Activated CD4-positive, alpha-beta T cell treated with anti-CD3 and anti-CD28 coated beads, Interleukin-2, Interleukin-4, amounts not matched to agents 100 ng/mL and 50 ng/mL, durations not matched to agents 16 hours and 8 hours (primary cell): ENCODE data around the gene C11orf86.
A peak's percentile ranks its signal among the peaks of the same experiment; 100 is the strongest.
"Not testable (repeated sequence)": the region's sequence is repeated elsewhere in the genome, so short reads cannot be mapped to it uniquely, and the experiment has no call there.

Experiments used
- DNase-seq: peaks from one replicate; pipeline ENCODE4 v3.0.0-alpha.2; 2020; ENCODE audit warnings: low spot score

Gene C11orf86

GRCh38 chr11:66967670-66968425, 7.3 kb upstream of the C11orf86 start:
- no peak for DNase-seq

- no peak for DNase-seq
These were observed 5.4 kb upstream of the C11orf86 start for GRCh38 chr11:66969584-66970225.

DNA sequence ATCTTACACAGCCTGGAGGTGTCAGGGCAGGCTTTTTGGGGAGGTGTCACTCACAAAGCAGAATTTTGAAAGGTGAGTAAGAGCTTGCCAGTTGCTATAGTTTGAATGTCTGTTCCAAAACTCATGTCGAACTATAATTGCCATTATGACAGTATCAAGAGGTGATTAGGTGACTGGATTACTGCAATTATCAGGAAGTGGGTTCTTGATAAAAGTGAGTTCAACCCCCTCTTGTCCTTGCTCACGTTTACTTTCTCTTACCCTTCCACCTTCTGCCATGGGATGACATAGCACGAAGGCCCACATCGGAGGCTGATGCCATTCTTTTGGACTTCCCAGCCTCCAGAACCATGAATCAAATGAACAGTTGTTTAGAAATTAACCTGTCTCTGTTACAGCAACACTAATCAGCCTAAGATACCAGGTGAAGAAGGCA, 4.7 kb upstream of the C11orf86 start:
- DNase-seq = no peak

GRCh38 chr11:66970807-66971442, 4.2 kb upstream of the C11orf86 start:
- DNase-seq = peak; percentile 74

DNA sequence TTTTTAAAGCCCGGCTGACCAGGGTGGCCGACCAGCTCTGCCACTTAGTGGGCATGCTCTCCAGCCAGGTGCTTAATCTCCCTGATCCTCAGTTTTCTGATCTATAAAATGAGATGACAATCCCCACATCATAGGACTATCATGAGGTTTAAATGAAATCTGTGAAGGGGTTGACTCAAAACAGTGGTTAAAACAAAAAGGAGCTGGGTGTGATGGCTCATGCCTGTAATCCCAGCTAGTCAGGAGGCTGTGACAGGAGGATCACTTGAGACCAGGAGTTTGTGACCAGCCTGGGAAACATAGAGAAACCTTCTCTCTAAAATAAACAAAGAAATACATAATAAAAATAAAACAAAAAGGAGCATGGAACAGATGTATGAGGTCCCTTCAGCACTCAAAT, 3.6 kb upstream of the C11orf86 start:
- no peak for DNase-seq

DNA sequence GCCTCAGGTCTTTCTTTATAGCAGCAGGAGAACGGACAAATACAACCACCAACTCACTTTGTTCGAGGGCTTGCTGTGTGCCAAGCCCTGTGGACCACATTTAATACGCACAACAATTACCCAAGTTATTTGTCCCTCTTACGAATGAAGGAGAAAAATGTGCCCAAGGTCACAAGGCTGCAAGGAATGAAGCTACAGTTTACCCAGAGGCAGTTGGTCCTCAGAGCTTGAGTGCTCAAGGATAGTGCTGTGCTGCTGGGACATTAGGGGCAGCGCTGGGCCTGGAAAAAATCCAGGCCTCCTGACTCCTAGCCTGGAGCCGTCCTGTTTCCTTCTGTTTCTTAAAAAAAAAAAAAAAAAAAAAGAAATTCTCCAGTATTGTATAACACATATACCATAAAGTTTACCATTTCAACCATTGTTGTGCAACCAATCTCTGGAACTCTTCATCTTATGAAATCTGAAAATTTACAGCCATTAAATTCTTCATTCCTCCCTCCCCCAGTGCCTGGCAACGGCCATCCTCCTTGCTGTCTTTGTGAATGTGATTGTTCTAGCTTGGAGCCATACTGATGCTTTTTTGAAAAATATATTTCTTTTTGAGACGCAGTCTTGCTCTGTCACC, 1.0 kb upstream of the C11orf86 start:
- DNase-seq = no peak

DNA sequence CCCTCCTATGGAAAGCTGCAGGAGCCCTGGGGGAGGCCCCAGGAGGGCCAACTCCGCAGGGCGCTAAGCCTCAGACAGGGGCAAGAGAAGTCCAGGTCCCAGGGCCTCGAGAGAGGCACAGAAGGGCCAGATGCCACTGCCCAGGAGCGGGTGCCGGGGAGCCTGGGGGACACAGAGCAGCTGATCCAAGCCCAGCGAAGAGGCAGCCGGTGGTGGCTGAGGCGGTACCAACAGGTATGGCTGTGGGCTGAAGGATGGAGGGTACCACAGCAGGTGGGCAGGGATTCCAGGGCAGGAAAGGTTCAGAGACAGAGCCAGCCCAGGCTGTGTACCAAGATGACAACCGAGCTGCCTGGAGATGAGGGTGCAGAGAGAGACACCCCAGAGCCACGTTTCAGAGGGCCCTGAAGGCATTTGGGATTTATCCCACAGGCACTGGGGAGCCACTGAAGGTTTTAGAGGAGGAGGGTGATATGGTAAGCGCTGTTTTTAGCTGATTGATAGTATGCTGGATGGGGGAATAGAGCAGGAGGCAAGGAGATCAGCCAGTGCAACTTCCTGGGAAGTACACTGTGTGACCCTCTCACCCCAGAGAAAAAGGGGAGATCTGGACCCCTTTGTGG, 412 bp downstream of the C11orf86 start:
- no peak for DNase-seq

DNA sequence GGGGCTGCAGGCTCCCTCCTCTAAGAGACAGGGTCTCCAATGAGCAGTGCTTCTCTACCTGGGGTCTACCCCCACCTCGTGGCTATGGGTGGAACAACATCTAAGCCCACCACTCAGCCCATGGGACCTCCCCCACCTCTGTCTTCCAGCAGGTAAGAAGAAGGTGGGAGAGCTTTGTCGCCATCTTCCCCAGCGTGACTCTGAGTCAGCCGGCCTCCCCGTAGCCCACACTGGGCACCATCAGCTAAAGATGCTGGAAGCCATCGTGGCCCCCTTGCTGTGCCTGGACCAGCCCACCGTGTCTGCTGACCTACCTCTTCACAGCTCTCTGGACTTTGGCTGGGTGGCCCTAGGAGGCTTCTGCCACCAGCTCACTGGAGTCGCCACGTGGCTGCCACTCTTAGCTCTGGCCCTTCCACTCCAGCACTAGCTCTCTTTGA, 944 bp downstream of the C11orf86 start:
- no peak for DNase-seq

- DNase-seq = no peak
These were observed 1.8 kb downstream of the C11orf86 start for GRCh38 chr11:66976925-66977324.

DNA sequence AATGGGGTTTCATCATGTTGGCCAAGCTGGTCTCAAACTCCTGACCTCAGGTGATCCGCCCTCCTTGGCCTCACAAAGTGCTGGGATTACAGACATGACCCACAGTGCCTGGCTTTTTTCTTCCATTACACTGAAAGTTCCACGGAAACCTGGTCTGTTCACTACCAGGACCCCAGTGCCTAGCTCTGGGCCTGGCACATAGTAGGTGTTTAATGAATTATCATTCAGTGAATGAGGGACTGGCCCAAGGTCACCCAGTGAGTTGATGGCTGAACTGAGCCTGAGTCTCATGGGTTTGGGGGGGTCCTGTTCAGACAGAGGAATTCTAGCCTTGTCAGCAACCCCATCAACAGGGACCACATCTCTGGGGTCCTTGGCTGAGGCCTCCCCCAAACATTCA, 3.1 kb downstream of the C11orf86 start:
- no peak for DNase-seq

DNA sequence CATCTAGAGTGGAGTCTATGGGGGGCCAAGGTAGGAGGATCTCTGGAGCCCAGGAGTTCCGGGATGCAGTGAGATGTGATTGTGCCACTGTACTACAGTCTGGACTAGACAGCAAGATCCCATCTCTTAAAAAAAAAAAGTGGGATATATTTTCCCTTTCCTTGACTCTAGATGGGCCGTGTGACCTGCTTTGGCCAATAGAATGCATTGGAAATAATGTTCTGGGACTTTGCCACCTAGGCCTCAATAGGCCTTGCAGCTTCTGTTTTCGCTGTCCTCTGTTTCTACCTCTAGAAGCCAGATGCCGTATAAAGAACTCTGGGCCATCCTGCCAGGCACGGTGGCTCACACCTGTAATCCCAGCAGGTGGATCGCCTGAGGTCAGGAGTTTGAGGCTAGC, 3.6 kb downstream of the C11orf86 start:
- DNase-seq = no peak

GRCh38 chr11:66979336-66979980, 4.4 kb downstream of the C11orf86 start:
- DNase-seq = no peak

DNA sequence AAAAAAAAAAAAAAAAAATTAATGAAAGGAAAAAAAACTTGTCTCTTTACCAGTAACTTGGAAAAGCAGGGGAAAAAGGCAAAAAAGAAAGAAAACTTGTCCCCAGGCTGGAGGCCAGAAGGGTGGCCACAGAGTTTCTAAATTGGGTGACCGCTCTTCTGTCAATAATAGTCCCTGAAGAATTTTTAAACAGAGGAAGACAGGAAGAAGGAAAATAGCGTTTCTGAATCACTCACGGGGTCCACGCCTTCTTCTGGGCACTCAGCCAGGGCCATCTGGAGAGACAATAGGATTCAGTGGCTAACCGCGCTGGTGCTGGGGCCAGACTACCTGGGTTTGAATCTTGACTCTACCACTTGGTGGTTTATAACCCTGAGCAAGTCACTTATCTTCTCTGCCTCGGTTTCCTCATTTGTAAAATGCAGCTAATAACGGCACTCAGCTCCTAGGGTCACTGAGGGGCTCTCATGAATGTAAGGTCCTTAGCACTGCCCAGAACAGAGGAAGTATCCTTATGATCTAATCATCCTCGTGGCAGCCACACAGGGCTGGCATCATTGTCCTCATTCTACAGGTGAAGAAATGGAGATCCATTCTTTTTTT, 7.0 kb downstream of the C11orf86 start:
- DNase-seq = no peak

DNA sequence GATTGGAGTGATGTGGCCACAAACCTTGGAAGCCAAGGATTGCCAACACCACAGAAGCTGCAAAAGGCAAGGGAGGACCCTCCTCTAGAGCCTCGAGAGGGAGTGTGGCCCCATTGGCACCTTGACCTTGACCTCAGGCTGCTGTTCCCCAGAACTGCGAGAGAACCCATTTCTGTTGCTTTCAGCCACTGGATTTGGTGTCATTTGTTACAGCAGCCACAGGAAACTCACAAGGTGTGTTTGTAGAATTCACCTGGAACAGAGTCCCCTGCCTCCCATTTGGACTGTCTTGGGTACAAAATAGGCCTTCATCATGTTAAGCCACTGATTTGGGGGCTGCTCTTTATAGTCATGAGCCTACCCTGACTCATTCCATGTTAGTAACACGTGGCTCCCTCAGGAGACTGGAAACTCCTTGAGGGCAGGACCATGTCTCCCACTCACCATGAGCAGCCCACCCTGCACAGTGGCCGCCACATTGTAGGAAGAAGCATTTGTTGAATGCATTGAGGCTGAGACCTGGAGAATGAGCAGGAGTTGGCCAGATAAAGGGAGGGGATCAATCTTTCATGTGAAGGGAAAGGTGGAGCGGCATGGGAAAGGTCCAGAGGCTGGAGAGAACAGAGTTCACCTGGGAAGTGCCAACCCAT, 8.3 kb downstream of the C11orf86 start:
- DNase-seq = no peak

DNA sequence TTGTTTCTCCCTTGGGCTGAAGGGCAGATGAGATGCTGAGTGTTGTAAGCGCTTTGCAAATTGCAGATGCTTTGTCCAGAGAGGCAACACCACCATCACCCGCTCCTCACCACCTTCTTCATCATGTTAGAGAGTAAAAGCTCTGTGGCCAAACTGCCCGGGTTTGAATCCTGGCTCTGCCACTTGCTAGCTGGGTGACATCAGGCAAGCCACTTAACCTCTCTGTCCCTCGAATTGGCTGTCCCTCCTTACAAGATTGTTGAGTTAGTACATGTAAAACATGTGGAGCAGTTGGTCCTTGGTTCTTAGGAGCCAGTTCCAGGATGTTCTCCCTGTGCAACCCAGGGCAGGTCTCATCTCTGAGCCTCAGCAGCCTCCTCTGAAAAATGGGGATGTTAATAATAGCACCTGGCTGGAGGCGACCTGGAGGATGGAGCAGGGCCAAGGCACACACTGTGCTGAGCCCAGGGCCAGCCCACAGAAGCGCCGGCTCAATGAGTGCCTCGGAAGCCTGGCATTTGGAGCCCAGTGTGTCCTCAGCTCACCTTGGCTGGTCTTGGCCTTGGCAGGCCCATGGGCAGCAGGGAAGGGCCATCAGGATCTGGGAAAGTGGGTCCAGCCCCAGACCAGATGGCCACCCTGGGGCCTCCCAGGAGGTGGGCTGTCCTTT, 10.5 kb downstream of the C11orf86 start:
- no peak for DNase-seq

DNA sequence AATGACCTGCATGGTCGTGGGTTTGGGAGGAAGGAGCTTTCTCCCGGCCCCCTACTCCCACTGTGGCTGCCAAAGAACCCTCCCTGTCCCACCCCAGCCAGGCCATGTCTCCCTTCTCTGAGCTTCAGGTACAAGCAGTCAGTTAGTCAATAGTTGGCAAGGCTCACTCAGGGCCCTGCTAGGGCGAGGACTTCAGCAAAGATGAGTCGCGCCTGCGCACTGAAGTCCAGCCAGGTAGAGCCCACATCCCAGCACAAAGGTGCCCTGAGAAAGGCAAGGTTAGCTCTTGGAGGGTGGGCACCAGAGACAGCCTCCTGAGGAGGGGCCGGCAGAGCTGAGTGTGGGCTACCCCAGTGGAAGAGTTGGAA, 11.1 kb downstream of the C11orf86 start:
- DNase-seq = no peak

DNA sequence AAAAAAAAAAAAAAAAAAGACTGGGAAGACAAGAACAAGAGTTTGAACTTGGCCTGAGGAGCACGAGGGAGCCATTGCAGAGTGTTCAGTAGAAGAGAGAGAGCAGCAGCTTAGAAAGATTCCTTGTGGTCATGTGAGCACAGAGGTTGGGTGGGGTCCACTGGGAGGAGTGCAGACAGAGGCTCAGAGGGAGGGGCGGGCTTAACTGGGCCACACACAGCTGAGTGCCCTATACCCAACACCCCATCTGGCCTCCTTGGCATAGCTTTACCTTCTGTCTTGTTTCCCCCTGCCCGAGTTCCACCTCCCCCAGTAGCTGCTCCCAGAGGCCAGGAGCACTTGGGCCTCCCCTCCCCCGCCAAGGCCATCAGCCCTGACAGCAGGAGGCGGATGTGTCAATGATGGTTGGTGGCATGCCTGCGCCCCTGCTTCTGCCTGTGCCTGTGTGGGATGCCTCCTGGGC, 12.1 kb downstream of the C11orf86 start:
- no peak for DNase-seq

DNA sequence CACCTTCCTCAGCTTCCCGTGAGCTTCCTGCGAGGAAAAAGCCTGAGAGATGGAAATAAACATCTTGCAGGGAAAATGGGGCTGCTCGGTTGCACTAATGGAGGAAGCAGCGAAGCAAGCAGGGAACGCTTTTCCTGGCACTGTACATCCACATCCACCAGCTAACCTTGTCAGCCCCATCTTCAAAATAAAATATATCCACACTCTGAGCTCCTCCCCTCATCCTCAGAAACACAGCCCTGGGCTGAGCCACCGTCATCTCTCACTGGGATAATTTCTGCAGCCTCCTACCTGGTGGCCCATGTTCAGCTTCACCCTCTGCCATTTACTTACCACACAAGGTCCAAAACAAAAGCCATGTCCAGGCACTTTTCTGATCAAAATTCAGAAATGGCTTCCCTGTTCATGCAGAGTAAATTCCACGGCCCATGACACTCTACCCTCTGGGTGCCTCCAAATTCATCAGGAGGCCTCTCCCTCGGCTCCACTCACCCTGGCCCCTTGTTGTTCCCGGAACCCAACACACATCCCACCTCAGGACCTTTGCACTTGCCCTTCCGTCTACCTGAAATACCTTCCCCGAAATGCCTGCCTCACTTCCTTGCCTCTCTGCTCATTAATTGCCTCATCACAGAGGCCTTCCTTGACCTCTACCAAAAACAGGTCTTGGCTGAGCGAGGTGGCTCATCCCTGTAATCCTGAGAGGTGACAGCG, 13.0 kb downstream of the C11orf86 start:
- DNase-seq = no peak

- DNase-seq = not testable (repeated sequence)
These were observed 13.6 kb downstream of the C11orf86 start for GRCh38 chr11:66988741-66989140.

- DNase-seq = not testable (repeated sequence)
These were observed 14.3 kb downstream of the C11orf86 start for GRCh38 chr11:66989360-66989759.
